Transverse colon (tissue), 4 donors: ENCODE measurements around the gene UBAC2.

Experiments
- EP300 ChIP-seq: sonication (generic); formaldehyde crosslinking; IDR thresholded peaks from one replicate; pipeline ENCODE4 v1.6.1; 2017; ENCODE audit warnings: antibody characterized with exemption, low read depth
- POLR2A ChIP-seq: fragments of 450-650 bp; IDR thresholded peaks from one replicate; pipeline ENCODE4 v1.6.1; 2016; ENCODE audit warnings: antibody characterized with exemption, mild to moderate bottlenecking, moderate library complexity
- POLR2AphosphoS5 ChIP-seq, 3 donors: sonication (generic); formaldehyde crosslinking; IDR thresholded peaks; one replicate each; pipeline ENCODE4 v1.6.1; 2016; ENCODE audit warnings: antibody characterized with exemption in 3 of 3
- TF ChIP-seq, protein P1 (sequence below), 5 experiments: fragments of 200-600 bp in 3 of 5; fragments of 450-650 bp in 2 of 5; sonication (generic) in 3 of 5; IDR thresholded peaks; 1 replicate in 2 of 5; 2 replicates in 3 of 5; pipeline ENCODE4 v1.5.1; 2016 to 2017; ENCODE audit warnings: antibody characterized with exemption in 5 of 5, inconsistent platforms in 3 of 5, mild to moderate bottlenecking in 2 of 5, moderate library complexity in 1 of 5

DNA sequence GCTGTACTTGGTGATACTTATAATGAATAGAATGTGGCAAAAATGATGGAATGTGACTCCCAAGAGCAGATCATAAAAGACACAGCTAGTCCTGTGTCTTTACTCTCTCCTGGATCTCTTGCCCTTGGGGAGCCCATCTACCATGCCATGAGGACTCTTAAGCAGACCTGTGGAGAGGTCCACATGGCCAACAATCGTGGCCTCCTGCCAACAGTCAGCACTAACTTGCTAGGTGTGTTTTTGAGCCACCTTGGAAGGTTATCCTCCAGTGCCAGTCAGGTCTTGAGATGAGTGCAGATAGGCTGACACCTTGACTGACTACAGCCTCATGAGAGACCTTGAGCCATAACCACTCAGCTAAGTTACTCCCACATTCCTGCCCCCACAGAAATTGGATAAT is 128.8 kb downstream of the UBAC2 start:
- TF ChIP-seq POLR2AphosphoS5 (IDR thresholded peaks at IDR 0.05) (no peak), POLR2A (no peak), EP300 (no peak)
- TF ChIP-seq, protein P1, sequence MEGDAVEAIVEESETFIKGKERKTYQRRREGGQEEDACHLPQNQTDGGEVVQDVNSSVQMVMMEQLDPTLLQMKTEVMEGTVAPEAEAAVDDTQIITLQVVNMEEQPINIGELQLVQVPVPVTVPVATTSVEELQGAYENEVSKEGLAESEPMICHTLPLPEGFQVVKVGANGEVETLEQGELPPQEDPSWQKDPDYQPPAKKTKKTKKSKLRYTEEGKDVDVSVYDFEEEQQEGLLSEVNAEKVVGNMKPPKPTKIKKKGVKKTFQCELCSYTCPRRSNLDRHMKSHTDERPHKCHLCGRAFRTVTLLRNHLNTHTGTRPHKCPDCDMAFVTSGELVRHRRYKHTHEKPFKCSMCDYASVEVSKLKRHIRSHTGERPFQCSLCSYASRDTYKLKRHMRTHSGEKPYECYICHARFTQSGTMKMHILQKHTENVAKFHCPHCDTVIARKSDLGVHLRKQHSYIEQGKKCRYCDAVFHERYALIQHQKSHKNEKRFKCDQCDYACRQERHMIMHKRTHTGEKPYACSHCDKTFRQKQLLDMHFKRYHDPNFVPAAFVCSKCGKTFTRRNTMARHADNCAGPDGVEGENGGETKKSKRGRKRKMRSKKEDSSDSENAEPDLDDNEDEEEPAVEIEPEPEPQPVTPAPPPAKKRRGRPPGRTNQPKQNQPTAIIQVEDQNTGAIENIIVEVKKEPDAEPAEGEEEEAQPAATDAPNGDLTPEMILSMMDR (IDR thresholded peaks at IDR 0.05) = no peak
